K562 (cell line): ENCODE data around the gene MAP4K1. TPM values are rescaled to one million over a fixed set of nuclear protein-coding genes. Genes with fewer than 3 reads are reported as not detected.
A peak's percentile ranks its signal among the peaks of the same experiment; 100 is the strongest.

ENCODE experiments used
- BRD4 ChIP-seq: fragments of 200-600 bp; sonication (generic); IDR thresholded peaks from 2 replicates; pipeline ENCODE4 v1.6.1; 2017; ENCODE audit warnings: inconsistent platforms
- BRF1 ChIP-seq: IDR thresholded peaks from 3 replicates; pipeline ENCODE4 v1.6.1; 2011; ENCODE audit warnings: borderline replicate concordance, mild to moderate bottlenecking; ENCODE audit not compliant: insufficient read length; ENCODE audit errors: extremely low read depth
- CREB3L1 ChIP-seq: fragments of 450-650 bp; IDR thresholded peaks from 2 replicates; pipeline ENCODE4 v1.6.1; 2014; ENCODE audit warnings: low read depth, mild to moderate bottlenecking, moderate library complexity, borderline replicate concordance
- HDAC3 ChIP-seq: fragments of 450-650 bp; IDR thresholded peaks from 2 replicates; pipeline ENCODE4 v1.6.1; 2018; ENCODE audit warnings: borderline replicate concordance, mild to moderate bottlenecking, moderate library complexity; ENCODE audit not compliant: partially characterized antibody
- MYNN ChIP-seq, 2 experiments: sonication (generic); formaldehyde crosslinking in 1 of 2; IDR thresholded peaks; 2 replicates each; pipeline versions ENCODE4 v1.5.0 to v1.6.1; 2016 to 2020; ENCODE audit warnings: antibody characterized with exemption in 1 of 2, missing genetic modification reagents in 1 of 2
- NCOA1 ChIP-seq: fragments of 450-650 bp; IDR thresholded peaks from 2 replicates; pipeline ENCODE4 v1.6.1; 2016; ENCODE audit warnings: low read depth
- NR1H2 ChIP-seq: sonication (generic); formaldehyde crosslinking; IDR thresholded peaks from 2 replicates; pipeline ENCODE4 v1.4.0; 2020; ENCODE audit warnings: mild to moderate bottlenecking, missing genetic modification reagents
- POLR2G ChIP-seq: fragments of 200-400 bp; formaldehyde crosslinking; IDR thresholded peaks from 2 replicates; pipeline ENCODE4 v1.6.1; 2017; ENCODE audit warnings: low read depth, mild to moderate bottlenecking, antibody characterized with exemption, low read length, moderate library complexity
- SAP30 ChIP-seq: fragments of 200-600 bp; sonication (generic); IDR thresholded peaks from 2 replicates; pipeline ENCODE4 v1.6.1; 2012; ENCODE audit warnings: borderline replicate concordance, low read depth, mild to moderate bottlenecking, moderate library complexity, low read length, control low read depth, inconsistent platforms; ENCODE audit not compliant: insufficient read depth, poor library complexity, severe bottlenecking
- SMAD4 ChIP-seq: fragments of 250-450 bp; sonication (Bioruptor Pico); conservative IDR thresholded peaks from 2 replicates; pipeline ENCODE4 v1.8.0; 2021; ENCODE audit warnings: inconsistent platforms, mild to moderate bottlenecking, moderate library complexity
- SRSF9 ChIP-seq: fragments of 200-400 bp; formaldehyde crosslinking; IDR thresholded peaks from 2 replicates; pipeline ENCODE4 v1.6.1; 2017; ENCODE audit warnings: low read depth, low read length, borderline replicate concordance
- TAF1 ChIP-seq: IDR thresholded peaks from 2 replicates; pipeline ENCODE4 v1.6.1; 2011; ENCODE audit warnings: mild to moderate bottlenecking, low read length, moderate library complexity; ENCODE audit not compliant: insufficient read depth, control insufficient read depth, severe bottlenecking; ENCODE audit errors: extremely low read depth
- U2AF2 ChIP-seq: fragments of 200-400 bp; formaldehyde crosslinking; optimal IDR thresholded peaks from 2 replicates; pipeline ENCODE3; 2017; ENCODE audit warnings: low read depth, mild to moderate bottlenecking, low read length
- YY1 ChIP-seq, 3 experiments: IDR thresholded peaks; 2 replicates each; pipeline ENCODE4 v1.6.1; 2011; ENCODE audit warnings: low read length in 2 of 3, mild to moderate bottlenecking in 2 of 3, moderate library complexity in 2 of 3, borderline replicate concordance in 1 of 3, control low read depth in 1 of 3, low read depth in 1 of 3; ENCODE audit not compliant: insufficient read depth in 3 of 3, insufficient replicate concordance in 2 of 3, control insufficient read depth in 1 of 3, insufficient read length in 1 of 3; ENCODE audit errors: extremely low read depth in 1 of 3
- ZBTB7A ChIP-seq: IDR thresholded peaks from 2 replicates; pipeline ENCODE4 v1.6.1; 2011; ENCODE audit warnings: low read depth, mild to moderate bottlenecking, low read length, moderate library complexity, borderline replicate concordance; ENCODE audit not compliant: control insufficient read depth
- polyA plus RNA-seq, 8 experiments: library from polyadenylated mRNA; depleted of rRNA in 4 of 8; stranded (reverse) in 5 of 8; unstranded in 3 of 8; fragments of >200 nt; fragmentation: Nextera tagmentation in 2 of 8; fragmentation: Illumina TruSeq in 1 of 8; extraction: Ambion mirVana in 2 of 8; extraction: Trizol in 1 of 8; gene quantifications; 2 replicates each; pipeline versions ENCODE4 v1.2.1 to v1.2.3, GENCODE V29; 2011 to 2014; ENCODE audit warnings: inconsistent platforms in 1 of 8, missing spikeins in 1 of 8
- total RNA-seq, 7 experiments: library from RNA; depleted of rRNA in 6 of 7; stranded (reverse); fragments of >200 nt in 6 of 7; fragmentation: Illumina TruSeq in 2 of 7; extraction: Trizol in 2 of 7; gene quantifications; 2 replicates each; pipeline versions ENCODE4 v1.2.1 to v1.2.3, GENCODE V29; 2011 to 2021; ENCODE audit warnings: low replicate concordance in 1 of 7
- TF ChIP-seq, protein P1 (sequence below): fragments of 250-450 bp; sonication (Bioruptor Pico); IDR thresholded peaks from 2 replicates; pipeline ENCODE4 v1.5.0; 2021; ENCODE audit warnings: mild to moderate bottlenecking, moderate library complexity
- TF ChIP-seq, protein P2 (sequence below): sonication (generic); formaldehyde crosslinking; IDR thresholded peaks from 2 replicates; pipeline ENCODE4 v1.8.0; 2022; ENCODE audit warnings: missing genetic modification reagents, mild to moderate bottlenecking, borderline replicate concordance

Gene MAP4K1
- total and polyA plus RNA-seq, 9 of the 15 experiments (the other 6 are each of a cell fraction or from before 2014, with no cell fraction given) = 0.14 to 3.2 (median 0.73) TPM; not detected in 1

- peak; percentile 91 for TF ChIP-seq POLR2G
- no peak for TF ChIP-seq SRSF9
- TF ChIP-seq MYNN (IDR thresholded peaks at IDR 0.05) = no peak
- TF ChIP-seq MYNN (CRISPR knock-in tag; IDR thresholded peaks at IDR 0.05) = no peak
- TF ChIP-seq, protein P1, sequence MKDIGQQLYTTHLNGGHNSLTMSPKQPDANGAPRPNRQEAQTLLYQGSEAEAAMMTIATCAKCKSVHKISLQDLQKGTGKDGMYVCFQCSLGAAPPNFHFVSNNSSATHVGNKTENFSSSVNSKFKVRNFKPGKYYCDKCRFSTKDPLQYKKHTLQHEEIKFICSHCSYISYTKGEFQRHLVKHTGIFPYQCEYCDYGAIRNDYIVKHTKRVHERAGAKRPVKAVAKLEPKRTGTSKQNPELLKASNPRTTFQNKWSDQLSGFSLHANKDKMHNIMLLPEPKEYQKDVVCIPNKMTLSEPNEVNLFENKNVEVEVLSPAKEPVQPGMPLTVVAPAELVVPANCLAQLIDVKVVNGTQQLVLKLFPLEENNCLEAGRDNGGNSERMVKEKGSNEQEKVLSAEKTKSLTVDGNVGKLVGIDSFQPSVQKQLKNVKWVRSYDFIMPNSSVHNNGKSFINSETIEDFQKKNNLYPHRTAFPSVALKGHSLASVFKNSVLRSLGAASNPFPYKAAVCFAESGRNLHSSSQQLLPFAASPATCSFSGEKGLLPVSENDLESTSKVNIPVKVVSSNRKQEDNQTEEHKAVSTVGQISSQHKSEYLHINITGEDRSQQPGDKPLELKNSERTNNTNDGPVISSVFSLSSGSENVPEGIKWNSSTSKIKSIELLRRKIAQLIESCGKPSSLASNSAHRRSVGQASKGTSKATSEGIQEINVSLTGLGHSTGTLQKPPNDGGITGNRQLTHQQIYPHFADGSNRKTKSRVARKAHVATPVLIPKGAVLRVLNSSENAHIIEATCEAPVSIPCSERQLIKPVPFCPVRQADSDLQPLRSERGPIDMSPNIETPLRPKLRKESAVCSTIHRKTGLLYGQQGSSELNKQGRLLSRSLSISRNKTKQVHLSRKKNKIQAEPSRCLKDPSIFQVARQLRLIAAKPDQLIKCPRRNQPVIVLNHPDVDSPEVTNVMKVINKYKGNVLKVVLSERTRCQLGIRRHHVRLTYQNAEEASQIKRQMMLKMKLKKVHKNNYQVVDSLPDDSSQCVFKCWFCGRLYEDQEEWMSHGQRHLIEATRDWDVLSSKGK (CRISPR knock-in tag) = no peak
- TF ChIP-seq U2AF2 = no peak
- TF ChIP-seq TAF1 = peak; percentile 79
- TF ChIP-seq SAP30 = peak; percentile 84
- TF ChIP-seq SMAD4 (CRISPR knock-in tag) = peak; percentile 62
- TF ChIP-seq BRF1 = no peak
- TF ChIP-seq NCOA1 = peak; percentile 64; the same call in 1 of the 2 replicates
- TF ChIP-seq BRD4 = no peak
- TF ChIP-seq, protein P2, sequence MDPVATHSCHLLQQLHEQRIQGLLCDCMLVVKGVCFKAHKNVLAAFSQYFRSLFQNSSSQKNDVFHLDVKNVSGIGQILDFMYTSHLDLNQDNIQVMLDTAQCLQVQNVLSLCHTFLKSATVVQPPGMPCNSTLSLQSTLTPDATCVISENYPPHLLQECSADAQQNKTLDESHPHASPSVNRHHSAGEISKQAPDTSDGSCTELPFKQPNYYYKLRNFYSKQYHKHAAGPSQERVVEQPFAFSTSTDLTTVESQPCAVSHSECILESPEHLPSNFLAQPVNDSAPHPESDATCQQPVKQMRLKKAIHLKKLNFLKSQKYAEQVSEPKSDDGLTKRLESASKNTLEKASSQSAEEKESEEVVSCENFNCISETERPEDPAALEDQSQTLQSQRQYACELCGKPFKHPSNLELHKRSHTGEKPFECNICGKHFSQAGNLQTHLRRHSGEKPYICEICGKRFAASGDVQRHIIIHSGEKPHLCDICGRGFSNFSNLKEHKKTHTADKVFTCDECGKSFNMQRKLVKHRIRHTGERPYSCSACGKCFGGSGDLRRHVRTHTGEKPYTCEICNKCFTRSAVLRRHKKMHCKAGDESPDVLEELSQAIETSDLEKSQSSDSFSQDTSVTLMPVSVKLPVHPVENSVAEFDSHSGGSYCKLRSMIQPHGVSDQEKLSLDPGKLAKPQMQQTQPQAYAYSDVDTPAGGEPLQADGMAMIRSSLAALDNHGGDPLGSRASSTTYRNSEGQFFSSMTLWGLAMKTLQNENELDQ (CRISPR knock-in tag) = no peak
- TF ChIP-seq HDAC3 = no peak
- TF ChIP-seq ZBTB7A = 0 out of 2 replicates have a peak, but pooled peaks have one; percentile 24
- TF ChIP-seq YY1 (IDR thresholded peaks at IDR 0.05; ENCODE audit: borderline replicate concordance in 1 of 3, control insufficient read depth in 1 of 3, extremely low read depth in 1 of 3, insufficient read depth in 3 of 3, insufficient read length in 1 of 3, insufficient replicate concordance in 2 of 3, low read depth in 1 of 3, low read length in 2 of 3) = peak in 2 of 3 experiments; percentile 61 to 80
- TF ChIP-seq NR1H2 = no peak
- peak; percentile 83 for TF ChIP-seq CREB3L1
These were observed 1.0 kb upstream of the MAP4K1 start, which contains the start of gene EIF3K (continued) for GRCh38 chr19:38618590-38619360.
